ENCODE results near the gene CGNL1. TPM values are rescaled to one million over a fixed set of nuclear protein-coding genes. Genes with fewer than 3 reads are reported as not detected.

Gene CGNL1
- total and polyA plus RNA-seq, 8 donors, result 26.5 to 68.1 (median 34.5) TPM

- Histone ChIP-seq H3K4me1 (peaks cover 12 to 27% of the 10 kb centered on the region in 2 donors), H3K36me3 (no peaks in the 10 kb centered on the region), H3K9me3 (no peaks in the 10 kb centered on the region), H3K27ac (peak overlapping the region; percentile 2 to 13), H3K27me3 (peaks cover 0 to 9% of the 10 kb centered on the region in 2 donors), H3K4me3 (no peak overlapping the region)
- intact Hi-C loops (cut with DNase I), result no loop called here
- DNase-seq, result no peak
- TF ChIP-seq CTCF (IDR thresholded peaks at IDR 0.05), result no peak
- ATAC-seq, result no peak
These were observed 6.7 kb downstream of the CGNL1 start for GRCh38 chr15:57382969-57383368.

GRCh38 chr15:57384024-57384423 lies 7.7 kb downstream of the CGNL1 start:
- TF ChIP-seq CTCF (IDR thresholded peaks at IDR 0.05), result no peak
- no peak for ATAC-seq
- intact Hi-C loops (cut with DNase I), result no loop called here
- DNase-seq, result no peak
- peaks cover 12 to 29% of the 10 kb centered on the region in 2 donors for H3K4me1 ChIP-seq
- no peaks in the 10 kb centered on the region for H3K27me3 ChIP-seq
- no peak overlapping the region for H3K4me3 ChIP-seq
- no peaks in the 10 kb centered on the region for H3K36me3 ChIP-seq
- H3K27ac ChIP-seq, result no peak overlapping the region
- no peaks in the 10 kb centered on the region for H3K9me3 ChIP-seq

GRCh38 chr15:57384816-57385215 lies 8.5 kb downstream of the CGNL1 start:
- H3K4me3 ChIP-seq, result no peak overlapping the region
- DNase-seq (no peak), ATAC-seq (no peak)
- no peak overlapping the region for H3K27ac ChIP-seq
- no peaks in the 10 kb centered on the region for H3K27me3 ChIP-seq
- H3K36me3 ChIP-seq, result no peaks in the 10 kb centered on the region
- peaks cover 12 to 25% of the 10 kb centered on the region in 2 donors for H3K4me1 ChIP-seq
- no peak for TF ChIP-seq CTCF (IDR thresholded peaks at IDR 0.05)
- H3K9me3 ChIP-seq, result no peaks in the 10 kb centered on the region
- intact Hi-C loops (cut with DNase I), result no loop called here

GRCh38 chr15:57385923-57386390 lies 9.7 kb downstream of the CGNL1 start:
- no peak for TF ChIP-seq CTCF (IDR thresholded peaks at IDR 0.05)
- no peaks in the 10 kb centered on the region for H3K27me3 ChIP-seq
- H3K27ac ChIP-seq, result peak overlapping the region in 1 of 2 donors; percentile 53
- intact Hi-C loops (cut with DNase I), result no loop called here
- ATAC-seq (no peak), DNase-seq (no peak)
- H3K4me3 ChIP-seq, result no peak overlapping the region
- no peaks in the 10 kb centered on the region for H3K9me3 ChIP-seq
- no peaks in the 10 kb centered on the region for H3K36me3 ChIP-seq
- H3K4me1 ChIP-seq, result peaks cover 12 to 25% of the 10 kb centered on the region in 2 donors

GRCh38 chr15:57386976-57387375 lies 10.7 kb downstream of the CGNL1 start:
- no peak for DNase-seq
- peak overlapping the region; percentile 53 to 61 for H3K27ac ChIP-seq
- intact Hi-C loops (cut with DNase I), result no loop called here
- H3K27me3 ChIP-seq, result no peaks in the 10 kb centered on the region
- ATAC-seq, result no peak
- no peak overlapping the region for H3K4me3 ChIP-seq
- H3K9me3 ChIP-seq, result no peaks in the 10 kb centered on the region
- no peaks in the 10 kb centered on the region for H3K36me3 ChIP-seq
- H3K4me1 ChIP-seq, result peaks cover 12 to 21% of the 10 kb centered on the region in 2 donors
- TF ChIP-seq CTCF (IDR thresholded peaks at IDR 0.05), result no peak

All from left lung (tissue), 10 donors.